GM12872 (cell line): ENCODE data around the gene FAM13C.

Experiments
- TF ChIP-seq, protein P1 (sequence below): IDR thresholded peaks from 3 replicates; pipeline ENCODE4 v1.5.1; 2011; ENCODE audit warnings: low read depth, mild to moderate bottlenecking, low read length, moderate library complexity; ENCODE audit not compliant: insufficient read depth

FAM13C gene

GRCh38 chr10:59331661-59332060 lies 30.7 kb downstream of the FAM13C start:
- TF ChIP-seq, protein P1, sequence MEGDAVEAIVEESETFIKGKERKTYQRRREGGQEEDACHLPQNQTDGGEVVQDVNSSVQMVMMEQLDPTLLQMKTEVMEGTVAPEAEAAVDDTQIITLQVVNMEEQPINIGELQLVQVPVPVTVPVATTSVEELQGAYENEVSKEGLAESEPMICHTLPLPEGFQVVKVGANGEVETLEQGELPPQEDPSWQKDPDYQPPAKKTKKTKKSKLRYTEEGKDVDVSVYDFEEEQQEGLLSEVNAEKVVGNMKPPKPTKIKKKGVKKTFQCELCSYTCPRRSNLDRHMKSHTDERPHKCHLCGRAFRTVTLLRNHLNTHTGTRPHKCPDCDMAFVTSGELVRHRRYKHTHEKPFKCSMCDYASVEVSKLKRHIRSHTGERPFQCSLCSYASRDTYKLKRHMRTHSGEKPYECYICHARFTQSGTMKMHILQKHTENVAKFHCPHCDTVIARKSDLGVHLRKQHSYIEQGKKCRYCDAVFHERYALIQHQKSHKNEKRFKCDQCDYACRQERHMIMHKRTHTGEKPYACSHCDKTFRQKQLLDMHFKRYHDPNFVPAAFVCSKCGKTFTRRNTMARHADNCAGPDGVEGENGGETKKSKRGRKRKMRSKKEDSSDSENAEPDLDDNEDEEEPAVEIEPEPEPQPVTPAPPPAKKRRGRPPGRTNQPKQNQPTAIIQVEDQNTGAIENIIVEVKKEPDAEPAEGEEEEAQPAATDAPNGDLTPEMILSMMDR = no peak

- TF ChIP-seq, protein P1 = no peak
Observed at GRCh38 chr10:59325116-59325515, 37.2 kb downstream of the FAM13C start.

DNA sequence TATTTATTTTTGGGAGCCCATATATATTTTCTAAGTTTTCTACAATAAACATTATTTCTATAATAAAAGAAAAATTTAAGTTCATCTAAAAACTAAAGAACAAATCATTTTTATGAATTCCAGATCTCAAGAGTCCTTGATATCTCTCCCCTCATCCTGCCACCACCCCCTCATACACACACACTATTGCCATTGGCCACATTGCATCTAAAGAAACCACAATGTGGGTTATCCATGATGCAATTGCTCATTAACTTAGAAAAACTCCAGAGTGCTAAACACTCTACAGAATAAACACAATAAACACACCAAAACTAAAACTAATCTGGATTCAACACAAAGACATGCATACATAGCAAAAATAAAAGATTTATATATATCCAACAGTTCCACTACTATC lies 37.8 kb downstream of the FAM13C start:
- TF ChIP-seq, protein P1 = no peak

DNA sequence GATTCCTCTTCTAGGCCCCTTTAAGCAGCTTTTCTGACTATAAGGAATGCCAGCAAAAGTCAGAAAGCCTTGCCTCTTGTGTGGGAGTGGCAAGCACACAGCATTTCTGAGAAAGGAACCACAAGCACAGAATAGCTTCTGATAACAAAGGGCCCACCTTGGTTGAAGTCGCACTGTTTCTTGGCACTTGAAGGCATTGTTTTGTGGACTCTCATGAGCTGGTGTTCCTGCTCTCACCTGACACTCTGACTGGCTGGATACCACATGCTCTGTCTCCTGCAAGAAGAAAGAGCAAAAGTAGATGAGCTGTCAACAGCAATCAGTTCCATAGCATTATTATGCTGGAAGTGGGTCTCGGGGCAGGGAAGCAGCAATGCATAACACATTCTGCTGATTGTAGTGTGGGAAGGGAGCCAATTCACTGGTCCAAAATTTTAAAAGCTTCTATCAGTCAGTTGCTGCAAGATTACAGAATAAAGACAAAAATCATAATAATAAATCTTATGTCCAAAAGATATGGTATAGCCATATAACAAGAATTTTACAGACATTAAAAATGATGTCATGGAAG lies 38.4 kb downstream of the FAM13C start:
- TF ChIP-seq, protein P1 = no peak

DNA sequence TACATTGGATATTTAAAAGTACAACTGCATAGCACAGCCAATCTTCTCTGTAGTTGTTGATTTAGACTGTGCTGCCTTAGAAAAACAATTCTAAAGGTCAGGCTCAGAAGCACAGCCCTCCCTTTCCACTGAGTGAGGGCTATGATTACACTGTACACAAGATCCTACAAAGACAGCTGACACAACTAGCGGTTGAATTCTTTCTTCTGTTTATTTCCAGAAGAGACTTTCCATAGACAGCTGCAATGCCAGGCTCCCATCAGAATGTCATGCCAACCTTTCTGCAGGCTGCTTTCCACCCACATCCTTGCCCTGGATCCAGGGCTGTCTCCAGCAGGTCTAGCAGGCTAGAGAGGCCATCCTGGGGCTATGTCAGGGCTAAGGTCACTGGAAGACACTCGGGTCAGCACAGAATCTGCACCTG lies 39.3 kb downstream of the FAM13C start:
- TF ChIP-seq, protein P1 = no peak

DNA sequence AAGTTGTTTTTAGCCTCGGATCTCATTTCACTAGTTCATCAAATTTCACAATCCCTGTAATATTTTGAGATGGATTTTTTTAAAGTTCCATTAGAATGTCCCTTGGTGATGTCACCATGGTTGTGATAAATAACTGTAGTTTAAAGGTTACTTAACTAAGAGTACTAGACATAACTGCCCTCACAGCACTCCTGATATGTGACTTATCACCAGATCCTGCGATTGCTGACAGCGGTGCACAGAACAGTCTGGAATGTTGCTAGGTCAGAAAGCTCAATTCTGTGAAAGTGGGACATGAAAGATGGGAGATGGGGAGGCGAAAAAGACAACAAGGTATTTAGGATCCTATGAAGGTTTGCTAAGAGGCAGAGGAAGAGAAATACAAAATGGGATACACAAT lies 40.2 kb downstream of the FAM13C start:
- TF ChIP-seq, protein P1 = no peak

GRCh38 chr10:59320355-59320754 lies 42.0 kb downstream of the FAM13C start:
- TF ChIP-seq, protein P1 = no peak
